Erythroblast (primary cell): Measurements from ENCODE around the gene EGFL8.
"Not testable (repeated sequence)": the region's sequence is repeated elsewhere in the genome, so short reads cannot be mapped to it uniquely, and the experiment has no call there.

ENCODE experiments used
- DNase-seq, 2 experiments: peaks; one replicate each; lab custom pipeline; 2025; lab: John Stamatoyannopoulos, UW
- GATA1 ChIP-seq: IDR thresholded peaks from 2 replicates; pipeline ENCODE4 v1.6.1; 2011; ENCODE audit warnings: low read depth, mild to moderate bottlenecking, control low read depth, low read length, moderate library complexity
- POLR2A ChIP-seq: IDR thresholded peaks from 2 replicates; pipeline ENCODE4 v1.6.1; 2011; ENCODE audit warnings: mild to moderate bottlenecking, low read length

Gene EGFL8

GRCh38 chr6:32178547-32179440, 14.4 kb downstream of the EGFL8 start:
- no peak for TF ChIP-seq GATA1
- no peak for TF ChIP-seq POLR2A
- peak in 1 of 2 experiments; percentile 74 for DNase-seq

DNA sequence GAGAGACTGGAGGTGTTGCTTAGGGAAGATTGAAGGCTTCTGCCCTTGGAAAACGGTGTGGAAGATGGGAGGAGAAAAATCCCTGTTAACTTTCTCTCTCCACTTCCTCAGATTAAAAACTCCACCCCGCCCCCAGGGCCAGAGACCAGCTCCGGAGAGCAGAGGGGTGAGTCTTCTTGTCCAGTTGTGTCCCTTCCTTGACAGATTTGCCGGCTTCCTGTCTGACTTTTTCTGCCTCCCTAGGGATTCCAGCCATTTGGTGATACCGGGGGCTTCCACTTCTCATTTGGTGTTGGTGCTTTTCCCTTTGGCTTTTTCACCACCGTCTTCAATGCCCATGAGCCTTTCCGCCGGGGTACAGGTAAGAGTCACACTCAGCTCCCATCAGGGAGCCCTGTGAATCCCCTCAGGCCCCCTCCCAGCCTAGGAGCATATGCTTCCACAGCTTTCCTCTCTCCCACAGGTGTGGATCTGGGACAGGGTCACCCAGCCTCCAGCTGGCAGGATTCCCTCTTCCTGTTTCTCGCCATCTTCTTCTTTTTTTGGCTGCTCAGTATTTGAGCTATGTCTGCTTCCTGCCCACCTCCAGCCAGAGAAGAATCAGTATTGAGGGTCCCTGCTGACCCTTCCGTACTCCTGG, 15.5 kb downstream of the EGFL8 start:
- TF ChIP-seq GATA1 (no peak), POLR2A (no peak)
- no peak for DNase-seq

- DNase-seq = no peak
- TF ChIP-seq GATA1 = no peak
These were observed 16.8 kb downstream of the EGFL8 start for GRCh38 chr6:32181148-32181702.

DNA sequence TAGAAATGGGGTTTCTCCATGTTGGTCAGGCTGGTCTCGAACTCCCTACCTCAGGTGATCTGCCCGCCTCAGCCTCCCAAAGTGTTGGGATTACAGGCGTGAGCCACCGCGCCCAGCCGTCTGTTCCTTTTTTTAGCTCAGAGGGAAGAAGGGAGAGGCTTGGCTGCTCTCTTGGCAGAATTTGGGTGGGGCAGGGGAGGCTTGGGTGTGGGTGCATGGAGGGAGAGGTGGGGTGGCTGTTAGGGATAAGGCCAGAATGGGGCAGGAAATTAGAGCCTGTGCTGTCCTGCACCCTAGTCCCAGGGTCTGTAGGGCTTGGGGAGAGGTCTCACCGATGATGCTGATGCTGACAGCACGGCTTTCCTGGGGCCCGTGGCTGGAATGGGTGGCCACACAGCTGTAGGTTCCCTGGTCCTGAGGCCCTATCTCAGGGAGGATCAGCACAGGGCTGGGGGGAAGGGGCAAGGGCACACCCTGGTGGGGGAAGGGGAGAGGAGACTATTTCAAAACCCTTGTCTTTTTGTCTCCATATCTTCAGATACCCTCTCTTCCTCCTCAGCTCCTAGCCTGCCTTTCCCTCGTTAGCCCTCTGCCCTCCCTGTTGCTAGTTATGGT, 17.6 kb downstream of the EGFL8 start:
- DNase-seq = peak; percentile 74 to 76
- TF ChIP-seq POLR2A (peak; percentile 36), GATA1 (no peak)

GRCh38 chr6:32182555-32182981, 18.2 kb downstream of the EGFL8 start:
- no peak for DNase-seq
- TF ChIP-seq POLR2A = no peak
- TF ChIP-seq GATA1 = no peak

GRCh38 chr6:32183030-32183429, 18.6 kb downstream of the EGFL8 start:
- DNase-seq = no peak
- no peak for TF ChIP-seq GATA1
- no peak for TF ChIP-seq POLR2A

DNA sequence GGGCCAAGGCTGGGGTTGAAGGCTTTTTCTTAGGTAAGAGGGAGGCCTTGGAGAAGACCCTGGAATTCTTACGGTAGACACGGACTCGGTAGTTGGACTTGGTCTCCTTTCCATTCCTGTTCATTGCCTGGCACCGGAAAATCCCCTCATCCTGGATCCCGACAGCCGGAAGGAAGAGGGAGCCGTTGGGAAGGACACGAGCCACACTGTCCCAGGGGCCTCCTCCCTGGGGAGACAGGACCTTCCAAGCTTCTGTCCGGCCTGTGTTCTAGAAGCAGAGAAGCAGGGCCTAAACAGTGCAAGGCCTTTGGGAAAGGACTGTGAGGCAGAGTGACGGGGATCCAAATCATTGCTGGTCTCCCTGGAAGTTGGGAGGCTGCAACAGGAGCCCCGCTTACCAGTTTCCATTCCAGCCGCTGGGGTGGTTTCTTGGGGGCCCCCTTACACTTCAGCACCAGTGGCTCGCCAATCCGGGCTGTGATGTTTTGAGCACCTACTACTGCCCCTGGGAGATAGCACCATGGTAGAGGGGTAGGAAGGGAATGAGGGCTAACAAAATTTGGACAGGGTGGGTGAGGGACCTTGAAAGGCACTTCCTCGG, 19.2 kb downstream of the EGFL8 start:
- TF ChIP-seq POLR2A (no peak), GATA1 (no peak)
- DNase-seq = no peak

- DNase-seq = peak in 1 of 2 experiments; percentile 70
- peak; percentile 57 for TF ChIP-seq POLR2A
- TF ChIP-seq GATA1 = no peak
These were observed 19.8 kb downstream of the EGFL8 start, which contains the start of gene AGER for GRCh38 chr6:32184084-32184640. Gene AGER, minus strand, starts transcription at chr6:32184253. Its CDS starts 31 bp downstream, at chr6:32184222.

GRCh38 chr6:32185681-32186131, 21.3 kb downstream of the EGFL8 start:
- peak; percentile 93 to 94 for DNase-seq

DNA sequence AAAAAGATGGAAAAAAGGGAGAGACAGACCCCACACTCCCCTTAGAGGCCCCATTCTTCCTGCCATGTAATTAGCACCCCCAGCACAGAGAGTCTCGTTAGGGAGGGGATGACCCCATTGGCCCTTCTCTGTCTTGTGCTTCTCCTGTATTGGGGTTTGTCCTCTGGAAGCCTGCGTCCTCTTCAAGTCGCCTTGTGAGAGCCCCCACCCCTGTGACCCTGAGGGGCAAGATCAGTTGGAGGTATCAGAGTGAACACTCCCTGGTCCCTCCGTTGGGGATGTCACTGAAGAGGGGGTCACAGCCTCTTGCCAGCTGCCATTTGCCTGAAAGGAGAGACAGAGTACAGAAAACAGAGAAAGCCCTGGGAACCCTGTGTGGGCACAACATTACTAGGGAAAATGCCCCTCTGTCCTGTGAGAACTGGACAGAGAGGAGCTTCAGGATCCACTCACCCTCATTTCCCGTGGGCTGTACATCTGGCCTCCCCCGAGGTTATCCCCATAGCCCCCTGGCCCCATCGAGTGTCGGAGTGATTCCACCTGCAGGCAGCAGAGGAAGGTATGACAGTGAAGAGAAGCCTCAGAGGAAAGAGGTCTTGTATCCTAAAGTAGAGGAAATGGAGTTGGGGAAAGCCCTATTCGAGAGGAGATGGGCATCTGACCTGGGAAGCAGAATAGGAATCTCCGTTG, 21.9 kb downstream of the EGFL8 start:
- not testable (repeated sequence) for DNase-seq

- no peak for DNase-seq
- no peak for TF ChIP-seq GATA1
- no peak for TF ChIP-seq POLR2A
These were observed 22.8 kb downstream of the EGFL8 start for GRCh38 chr6:32187009-32187709.

DNA sequence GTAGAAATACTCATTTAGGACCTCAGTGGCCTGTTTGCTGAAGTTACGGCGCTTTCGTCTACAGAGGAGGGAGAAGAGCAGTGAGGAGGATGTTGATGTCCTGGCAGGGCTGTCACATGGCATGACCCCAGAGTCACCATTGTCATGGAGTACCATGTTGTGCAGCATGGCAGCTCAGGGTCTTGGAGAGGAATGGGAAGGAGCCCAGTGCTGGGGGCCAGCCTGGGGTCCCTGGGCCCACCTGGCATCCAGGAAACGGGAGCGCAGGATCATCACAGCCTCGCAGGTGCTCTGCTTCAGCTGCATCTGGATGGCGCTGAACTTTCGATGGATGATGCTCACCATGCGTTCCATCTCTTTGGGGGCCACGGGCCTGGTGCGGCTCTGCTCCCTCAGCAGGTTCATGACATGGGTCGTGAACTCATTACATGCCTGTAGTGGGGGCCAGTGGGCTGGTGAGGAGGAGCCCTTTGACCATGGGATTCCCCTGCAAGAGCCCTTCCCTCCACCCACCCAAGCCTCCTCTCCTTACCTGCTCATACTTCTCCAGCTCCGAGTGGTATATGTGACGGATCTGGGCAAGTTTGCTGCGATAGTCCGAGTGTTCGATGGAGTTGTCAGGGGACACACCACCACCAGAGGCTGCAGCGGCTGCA, 23.5 kb downstream of the EGFL8 start:
- not testable (repeated sequence) for DNase-seq
